ENCODE data around the gene IL1RL2.

GRCh38 chr2:102237176-102237575, 50.4 kb downstream of the IL1RL2 start:
- no peak for TF ChIP-seq KDM1A (IDR thresholded peaks at IDR 0.05; ENCODE audit: borderline replicate concordance, low read length)
- no peak for TF ChIP-seq ATF3 (IDR thresholded peaks at IDR 0.05; ENCODE audit: insufficient read depth, low read depth, low read length)
- no peak for TF ChIP-seq CTCF (IDR thresholded peaks at IDR 0.05; ENCODE audit: control extremely low read depth in 1 of 3, insufficient read depth in 1 of 3, low read depth in 1 of 3, low read length in 3 of 3)
- TF ChIP-seq CBX8 (IDR thresholded peaks at IDR 0.05; ENCODE audit: borderline replicate concordance, low read depth, low read length) = no peak
- TF ChIP-seq TBP (IDR thresholded peaks at IDR 0.05; ENCODE audit: low read depth, low read length) = no peak
- no peak for TF ChIP-seq POLR2AphosphoS5 (IDR thresholded peaks at IDR 0.05; ENCODE audit: low read depth, low read length)
- TF ChIP-seq YY1 (IDR thresholded peaks at IDR 0.05; ENCODE audit: low read depth, low read length) = no peak
- TF ChIP-seq, protein P1, sequence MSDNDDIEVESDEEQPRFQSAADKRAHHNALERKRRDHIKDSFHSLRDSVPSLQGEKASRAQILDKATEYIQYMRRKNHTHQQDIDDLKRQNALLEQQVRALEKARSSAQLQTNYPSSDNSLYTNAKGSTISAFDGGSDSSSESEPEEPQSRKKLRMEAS (IDR thresholded peaks at IDR 0.05) = no peak
- TF ChIP-seq CBX5 (IDR thresholded peaks at IDR 0.05; ENCODE audit: low read depth, low read length) = no peak
- TF ChIP-seq TCF12 (IDR thresholded peaks at IDR 0.05; ENCODE audit: low read depth, low read length) = no peak
- no peak for TF ChIP-seq EP300 (IDR thresholded peaks at IDR 0.05; ENCODE audit: borderline replicate concordance in 1 of 2, low read depth in 2 of 2, low read length in 2 of 2)
- TF ChIP-seq SP1 (IDR thresholded peaks at IDR 0.05; ENCODE audit: low read depth, low read length) = no peak
- TF ChIP-seq EGR1 (IDR thresholded peaks at IDR 0.05; ENCODE audit: borderline replicate concordance, low read depth, low read length) = no peak
- TF ChIP-seq FOSL1 (IDR thresholded peaks at IDR 0.05; ENCODE audit: insufficient read depth, low read depth, low read length) = no peak
